CD4-positive, alpha-beta T cell (primary cell): Measurements from ENCODE around the gene CCNQ. TPM values are rescaled to one million over a fixed set of nuclear protein-coding genes. Genes with fewer than 3 reads are reported as not detected.

Source experiments
- ATAC-seq: fragments of 200-7000 bp; cut with Tn5 transposase; one replicate; pipeline ENCODE4 v1.10.0; 2022; ENCODE audit warnings: mild to moderate bottlenecking; ENCODE audit not compliant: poor library complexity
- CTCF ChIA-PET: fragments of 350-600 bp; sonication (Branson Sonifier 250); formaldehyde crosslinking; loops from one replicate; lab custom pipeline; 2021; ENCODE audit warnings: antibody characterized with exemption, inconsistent platforms; lab: Charles Lee
- POLR2A ChIA-PET: fragments of 350-600 bp; sonication (Branson Sonifier 250); formaldehyde crosslinking; loops from one replicate; lab custom pipeline; 2021; ENCODE audit warnings: antibody characterized with exemption, inconsistent platforms; lab: Charles Lee
- DNase-seq, 14 experiments: peaks; one replicate each; pipeline ENCODE4 v3.0.0-alpha.2; 2013 to 2020; ENCODE audit warnings: mixed read lengths in 2 of 14
- H3K27ac ChIP-seq, 2 donors: one replicate each; pipeline versions ENCODE4 v1.5.1 to v1.7.0; 2013; ENCODE audit warnings: low read length in 2 of 2, low read depth in 1 of 2, mild to moderate bottlenecking in 1 of 2
- H3K27me3 ChIP-seq, 2 experiments: 1 replicate in 1 of 2; 2 replicates in 1 of 2; pipeline versions ENCODE4 v1.6.1 to v1.7.0; 2013; ENCODE audit warnings: low read length in 2 of 2, control low read depth in 1 of 2, mild to moderate bottlenecking in 1 of 2, moderate library complexity in 1 of 2; ENCODE audit not compliant: insufficient read depth in 2 of 2, control insufficient read depth in 1 of 2
- H3K36me3 ChIP-seq: one replicate; pipeline ENCODE4 v1.6.1; 2013; ENCODE audit warnings: low read length, control low read depth; ENCODE audit not compliant: insufficient read depth
- H3K4me1 ChIP-seq: one replicate; pipeline ENCODE4 v1.6.1; 2013; ENCODE audit warnings: low read length, control low read depth; ENCODE audit not compliant: insufficient read depth
- H3K4me3 ChIP-seq: one replicate; pipeline ENCODE4 v1.5.1; 2013; ENCODE audit warnings: mild to moderate bottlenecking, low read length, moderate library complexity
- H3K9me3 ChIP-seq, 2 experiments: 1 replicate in 1 of 2; 2 replicates in 1 of 2; pipeline versions ENCODE4 v1.6.1 to v1.7.0; 2013; ENCODE audit warnings: low read length in 2 of 2, mild to moderate bottlenecking in 2 of 2, control low read depth in 1 of 2, moderate library complexity in 1 of 2; ENCODE audit not compliant: control insufficient read depth in 1 of 2, insufficient read depth in 1 of 2
- H3K27ac Mint-ChIP-seq: one replicate; pipeline ENCODE4 v1.8.0; 2020; ENCODE audit warnings: mixed read lengths
- H3K27me3 Mint-ChIP-seq: one replicate; pipeline ENCODE4 v1.8.0; 2021; ENCODE audit warnings: mixed read lengths
- H3K36me3 Mint-ChIP-seq: one replicate; pipeline ENCODE4 v1.8.0; 2021; ENCODE audit warnings: low read depth, mixed read lengths
- H3K4me1 Mint-ChIP-seq: one replicate; pipeline ENCODE4 v1.8.0; 2021; ENCODE audit warnings: low read depth, mixed read lengths
- H3K4me3 Mint-ChIP-seq: one replicate; pipeline ENCODE4 v1.8.0; 2020; ENCODE audit warnings: mild to moderate bottlenecking, mixed read lengths
- H3K9me3 Mint-ChIP-seq: one replicate; pipeline ENCODE4 v1.8.0; 2020; ENCODE audit warnings: mixed read lengths
- intact Hi-C, 2 experiments: fragments of 100-400 bp; cut with DNase I in 1 of 2; cut with micrococcal nuclease in 1 of 2; formaldehyde crosslinking; loops; one replicate each; pipeline versions ENCODE4 v1.15.1 to v1.9.0; 2023 to 2025; cut with DNase I, micrococcal nuclease
- total RNA-seq, 174 experiments: library from RNA in 2 of 174; stranded (reverse) in 2 of 174; gene quantifications; one replicate each; pipeline ENCODE4 v1.2.3 and lab custom pipeline; 2021 to 2026
- TF ChIP-seq, protein P1 (sequence below): fragments of 200-600 bp; IDR thresholded peaks from one replicate; pipeline ENCODE4 v1.8.0; 2022; ENCODE audit warnings: antibody characterized with exemption, mild to moderate bottlenecking

The CCNQ gene
- total RNA-seq, 2 experiments from 2014 or later = 13.9 to 14.1 TPM

DNA sequence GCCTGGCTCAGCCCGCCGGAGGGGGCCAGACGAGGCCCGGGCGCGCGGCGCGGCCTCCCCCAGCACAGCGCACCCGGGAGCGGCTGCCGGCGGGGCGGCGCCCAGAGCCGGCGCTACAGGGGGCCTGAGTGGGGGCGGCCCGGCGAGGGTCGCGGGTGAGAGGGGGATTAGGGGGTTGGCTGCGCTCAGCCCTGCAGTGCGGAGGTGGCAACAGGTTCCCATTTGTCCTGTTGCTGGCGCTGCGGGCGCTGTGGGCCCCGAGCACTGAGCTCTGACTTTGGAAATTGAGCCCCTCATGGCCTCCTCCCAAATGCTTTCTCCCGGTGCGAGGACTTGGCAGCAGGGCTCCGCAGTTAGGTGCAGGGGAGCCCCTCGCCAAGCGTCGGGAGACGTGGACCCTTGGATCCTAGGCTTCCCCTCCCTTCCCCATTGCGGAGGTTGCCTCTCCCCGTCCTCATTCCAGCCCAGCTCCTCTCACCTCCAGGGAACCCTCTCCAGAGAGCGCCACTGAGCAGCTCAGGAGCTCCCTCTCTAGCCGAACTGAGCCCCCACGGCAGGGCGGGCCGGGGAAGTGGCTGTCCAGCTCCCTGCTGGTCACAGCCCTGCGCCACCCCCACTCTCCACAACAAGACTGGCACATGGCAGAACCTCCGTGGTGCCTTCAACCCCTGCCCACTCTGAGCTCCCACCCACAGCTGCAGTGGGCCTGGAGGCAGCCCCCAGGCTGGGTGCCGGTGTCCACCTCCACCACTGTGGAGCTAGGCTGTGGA is 45.6 kb upstream of the CCNQ start:
- H3K27me3 Mint-ChIP-seq = peaks cover 35% of the 10 kb centered on the region
- peaks cover 0 to 18% of the 10 kb centered on the region in 2 experiments for H3K9me3 ChIP-seq
- peaks cover 5% of the 10 kb centered on the region for H3K4me1 Mint-ChIP-seq
- no peaks in the 10 kb centered on the region for H3K36me3 ChIP-seq
- no peak overlapping the region for H3K4me3 Mint-ChIP-seq
- no peak overlapping the region for H3K4me3 ChIP-seq
- DNase-seq = no peak
- ChIA-PET CTCF (interaction anchor here (1.0 kb wide), 1 partner anchor 8 kb away, joined by 3 read pairs; no protein-coding TSS in a partner anchor), POLR2A (no interaction called here)
- no peak for ATAC-seq
- H3K27ac Mint-ChIP-seq = no peak overlapping the region
- H3K9me3 Mint-ChIP-seq = no peaks in the 10 kb centered on the region
- no peaks in the 10 kb centered on the region for H3K36me3 Mint-ChIP-seq
- TF ChIP-seq, protein P1, sequence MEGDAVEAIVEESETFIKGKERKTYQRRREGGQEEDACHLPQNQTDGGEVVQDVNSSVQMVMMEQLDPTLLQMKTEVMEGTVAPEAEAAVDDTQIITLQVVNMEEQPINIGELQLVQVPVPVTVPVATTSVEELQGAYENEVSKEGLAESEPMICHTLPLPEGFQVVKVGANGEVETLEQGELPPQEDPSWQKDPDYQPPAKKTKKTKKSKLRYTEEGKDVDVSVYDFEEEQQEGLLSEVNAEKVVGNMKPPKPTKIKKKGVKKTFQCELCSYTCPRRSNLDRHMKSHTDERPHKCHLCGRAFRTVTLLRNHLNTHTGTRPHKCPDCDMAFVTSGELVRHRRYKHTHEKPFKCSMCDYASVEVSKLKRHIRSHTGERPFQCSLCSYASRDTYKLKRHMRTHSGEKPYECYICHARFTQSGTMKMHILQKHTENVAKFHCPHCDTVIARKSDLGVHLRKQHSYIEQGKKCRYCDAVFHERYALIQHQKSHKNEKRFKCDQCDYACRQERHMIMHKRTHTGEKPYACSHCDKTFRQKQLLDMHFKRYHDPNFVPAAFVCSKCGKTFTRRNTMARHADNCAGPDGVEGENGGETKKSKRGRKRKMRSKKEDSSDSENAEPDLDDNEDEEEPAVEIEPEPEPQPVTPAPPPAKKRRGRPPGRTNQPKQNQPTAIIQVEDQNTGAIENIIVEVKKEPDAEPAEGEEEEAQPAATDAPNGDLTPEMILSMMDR = no peak
- H3K27ac ChIP-seq = no peak overlapping the region
- intact Hi-C loops = loop anchor here in 1 of 2 experiments (5.0 kb wide), 1 partner anchor 32 kb away; no protein-coding TSS in a partner anchor
- H3K27me3 ChIP-seq = peaks cover 39 to 47% of the 10 kb centered on the region in 2 experiments
- peaks cover 29% of the 10 kb centered on the region for H3K4me1 ChIP-seq

DNA sequence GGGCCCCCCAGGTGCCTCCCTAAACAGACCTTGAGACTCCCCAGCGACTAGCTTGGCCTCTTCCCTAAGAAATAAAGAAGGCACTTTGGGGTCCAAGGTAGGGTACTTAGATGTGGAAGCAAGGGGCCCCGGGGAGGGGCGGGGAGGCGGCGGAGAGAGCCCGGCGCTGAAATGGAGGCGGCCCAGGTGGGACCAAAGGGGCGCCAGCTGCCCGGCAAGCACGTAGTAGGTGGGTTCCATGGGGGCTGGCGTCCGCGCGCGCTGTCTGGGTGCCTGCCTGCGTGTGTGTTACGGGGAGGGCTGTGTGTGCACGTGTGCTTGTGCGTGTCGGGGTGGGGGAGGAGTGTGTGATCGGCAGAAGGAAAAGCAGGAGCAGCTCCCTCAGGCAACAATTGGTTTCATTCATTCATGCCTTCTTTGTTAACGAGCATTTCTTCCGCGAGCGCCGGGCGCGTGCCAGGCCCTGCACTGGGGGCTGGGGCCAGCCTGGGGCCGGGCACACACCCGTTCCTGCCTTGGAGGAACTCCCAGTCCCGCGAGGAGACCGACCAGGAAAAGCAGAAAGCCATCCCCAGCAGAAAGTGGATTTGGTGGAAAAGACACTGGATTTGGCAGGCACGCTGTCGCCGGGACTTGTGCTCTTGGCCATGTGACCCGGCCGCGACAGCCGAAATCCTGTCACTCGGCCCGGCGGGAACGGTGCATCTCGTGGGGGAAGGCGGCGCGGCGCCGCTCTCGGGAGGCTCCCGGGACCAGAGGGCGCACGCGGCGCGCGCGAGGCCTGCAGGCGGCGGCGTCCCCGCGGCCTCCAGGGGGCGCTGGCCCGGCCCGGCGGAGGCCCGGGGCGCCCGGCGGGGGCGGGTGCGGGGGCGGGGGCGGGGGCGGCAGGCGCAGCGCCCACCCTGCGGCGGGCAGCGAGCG is 44.8 kb upstream of the CCNQ start:
- Mint-ChIP-seq H3K27ac (no peak overlapping the region), H3K9me3 (no peaks in the 10 kb centered on the region), H3K36me3 (no peaks in the 10 kb centered on the region), H3K4me1 (peaks cover 5% of the 10 kb centered on the region), H3K4me3 (peak overlapping the region; percentile 20), H3K27me3 (peaks cover 35% of the 10 kb centered on the region)
- peaks cover 37 to 44% of the 10 kb centered on the region in 2 experiments for H3K27me3 ChIP-seq
- H3K4me3 ChIP-seq = no peak overlapping the region
- no peak overlapping the region for H3K27ac ChIP-seq
- DNase-seq = peak in 4 of 14 experiments; percentile 22 to 61 (median 40)
- POLR2A ChIA-PET = no interaction called here
- TF ChIP-seq, protein P1 = no peak
- no peaks in the 10 kb centered on the region for H3K36me3 ChIP-seq
- peaks cover 29% of the 10 kb centered on the region for H3K4me1 ChIP-seq
- H3K9me3 ChIP-seq = peaks cover 0 to 15% of the 10 kb centered on the region in 2 experiments
- intact Hi-C loops = no loop called here
- ATAC-seq = peak; percentile 42
- CTCF ChIA-PET = interaction anchor here (1.0 kb wide), 2 partner anchors 8 to 89 kb away, joined by 3 read pairs; no protein-coding TSS in a partner anchor

DNA sequence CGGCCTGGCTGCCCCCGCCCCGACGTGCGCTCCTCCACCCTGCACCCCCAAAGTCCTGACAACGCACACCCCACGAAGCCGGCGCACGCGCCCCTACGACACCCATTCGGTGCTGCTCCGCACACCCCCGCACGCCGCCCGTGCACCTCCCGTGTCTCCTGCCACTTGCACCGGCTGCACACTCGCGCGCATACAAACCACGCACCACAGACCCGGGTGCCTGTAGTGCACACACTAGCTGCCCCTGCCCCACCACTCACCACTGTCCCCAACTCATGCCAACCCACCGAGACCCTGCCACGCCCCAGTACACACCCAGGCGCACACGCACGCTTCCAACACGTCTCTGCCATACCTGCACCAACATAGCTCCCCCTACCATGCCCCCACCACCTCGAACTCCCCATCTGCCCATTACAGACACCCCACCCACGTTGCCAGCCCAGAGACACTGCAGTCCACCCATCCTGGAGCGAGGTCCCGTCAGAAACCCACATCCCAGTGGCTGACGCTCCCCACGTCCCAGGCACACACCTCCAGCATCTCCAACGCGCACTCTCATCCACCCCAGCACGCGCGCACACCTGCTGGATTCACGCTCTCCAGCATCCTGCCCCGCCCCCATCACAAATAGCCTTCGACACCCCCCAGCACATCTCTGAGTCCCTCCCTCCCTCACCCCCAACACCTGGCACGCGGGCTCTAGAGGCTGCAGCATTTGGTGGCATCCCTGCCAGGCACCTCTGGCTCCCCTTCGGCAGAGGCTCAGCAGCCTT is 43.9 kb upstream of the CCNQ start:
- POLR2A ChIA-PET = no interaction called here
- TF ChIP-seq, protein P1 = no peak
- CTCF ChIA-PET = interaction anchor here (1.0 kb wide), 1 partner anchor 88 kb away, joined by 3 read pairs; no protein-coding TSS in a partner anchor
- Histone ChIP-seq H3K27ac (no peak overlapping the region), H3K36me3 (no peaks in the 10 kb centered on the region), H3K27me3 (peaks cover 34 to 37% of the 10 kb centered on the region in 2 experiments), H3K4me1 (peaks cover 29% of the 10 kb centered on the region), H3K9me3 (peaks cover 0 to 12% of the 10 kb centered on the region in 2 experiments), H3K4me3 (no peak overlapping the region)
- peak overlapping the region; percentile 42 for H3K4me3 Mint-ChIP-seq
- intact Hi-C loops = no loop called here
- no peak for DNase-seq
- no peaks in the 10 kb centered on the region for H3K36me3 Mint-ChIP-seq
- peaks cover 35% of the 10 kb centered on the region for H3K27me3 Mint-ChIP-seq
- no peak for ATAC-seq
- no peak overlapping the region for H3K27ac Mint-ChIP-seq
- peaks cover 5% of the 10 kb centered on the region for H3K4me1 Mint-ChIP-seq
- H3K9me3 Mint-ChIP-seq = no peaks in the 10 kb centered on the region
